Measurements from ENCODE around the gene CHCHD6.

CHCHD6 gene

GRCh38 chr3:126706631-126707030 is 2.6 kb downstream of the CHCHD6 start:
- no peak for DNase-seq

GRCh38 chr3:126711121-126711760 is 7.2 kb downstream of the CHCHD6 start:
- no peak for DNase-seq

GRCh38 chr3:126713199-126713598 is 9.2 kb downstream of the CHCHD6 start:
- no peak for DNase-seq

- DNase-seq = no peak
These were observed 10.3 kb downstream of the CHCHD6 start for GRCh38 chr3:126714276-126714900.

DNA sequence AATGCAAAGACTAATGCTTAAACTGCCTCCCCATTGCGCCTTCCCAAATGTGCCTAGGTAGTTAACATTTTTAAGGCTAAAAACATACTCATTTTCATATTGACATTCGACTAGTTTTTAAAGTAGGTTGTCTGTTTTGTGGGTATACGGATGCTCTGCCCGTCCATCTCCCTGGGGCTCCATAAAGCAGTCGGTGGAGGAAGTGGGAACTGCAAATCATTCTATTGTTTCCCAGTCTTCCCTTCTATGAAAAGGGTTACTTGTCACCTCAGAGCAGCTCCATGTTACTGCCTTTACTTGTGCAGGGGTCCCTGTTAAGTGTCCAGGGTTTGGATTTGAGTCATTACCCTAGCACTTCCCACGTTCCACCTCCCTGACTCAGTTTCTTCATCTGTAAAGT is 10.9 kb downstream of the CHCHD6 start:
- no peak for DNase-seq

DNA sequence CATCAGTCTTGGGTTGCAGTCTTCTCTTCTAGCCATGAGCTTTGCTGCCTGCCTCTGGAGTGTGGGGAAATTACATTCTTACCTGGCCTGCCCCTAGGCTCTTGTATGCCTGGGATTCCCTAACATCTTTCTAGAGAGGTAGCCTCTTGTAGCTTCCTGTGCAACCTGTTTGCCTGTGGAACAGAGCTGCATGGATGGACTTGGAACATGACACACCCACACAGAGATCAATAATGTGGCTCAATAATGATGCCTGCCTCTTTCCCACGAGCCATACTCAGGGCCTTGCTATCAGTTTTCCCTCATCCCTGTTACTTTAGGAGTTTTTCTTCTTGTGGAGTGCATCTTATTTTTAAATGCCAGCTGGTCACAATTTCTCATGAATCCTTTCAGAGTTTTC is 11.4 kb downstream of the CHCHD6 start:
- no peak for DNase-seq

GRCh38 chr3:126716057-126716456 is 12.0 kb downstream of the CHCHD6 start:
- DNase-seq = no peak

DNA sequence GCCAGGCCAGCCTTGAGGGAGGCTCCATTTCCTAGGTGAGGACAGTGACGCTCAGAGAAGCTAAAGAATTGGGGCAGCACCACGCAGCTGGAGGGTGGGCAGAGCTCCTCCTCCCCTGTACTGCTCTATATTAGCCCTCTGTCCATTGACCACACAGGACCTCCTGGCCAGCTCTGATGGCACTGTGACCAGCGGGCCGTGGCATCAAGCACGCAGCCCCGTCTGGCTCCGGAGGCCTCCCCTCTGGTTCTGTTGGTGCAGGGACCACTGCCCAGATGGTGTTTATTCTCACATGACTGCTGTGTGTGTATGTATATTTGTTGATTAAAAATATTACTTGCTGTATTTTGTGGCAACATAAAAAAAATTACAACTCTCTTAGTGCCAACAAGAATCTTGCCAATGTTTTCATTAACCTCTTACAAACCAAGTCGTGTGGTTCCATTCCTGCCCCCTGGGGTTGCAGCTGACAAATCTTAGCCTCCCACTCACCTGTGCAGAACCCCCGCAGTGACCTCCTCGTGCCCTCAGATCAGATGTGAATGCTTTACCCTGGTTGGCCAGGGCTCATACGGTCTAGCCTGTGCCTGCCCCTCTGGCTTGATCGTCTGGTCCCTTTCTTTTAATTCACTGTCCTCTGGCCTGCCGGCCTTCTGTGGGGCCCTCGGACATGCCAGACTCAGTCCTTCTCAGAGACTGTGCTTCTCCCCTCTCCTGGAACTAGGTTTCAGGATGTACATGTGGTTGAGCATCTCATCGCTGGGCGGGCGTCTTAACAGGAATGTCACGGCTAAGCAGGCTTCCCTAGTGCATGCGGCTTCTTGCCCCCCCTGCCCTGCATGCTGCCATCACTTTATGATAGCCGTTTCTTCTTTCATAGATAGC is 14.8 kb downstream of the CHCHD6 start:
- no peak for DNase-seq

GRCh38 chr3:126720596-126720995 is 16.6 kb downstream of the CHCHD6 start:
- no peak for DNase-seq

DNA sequence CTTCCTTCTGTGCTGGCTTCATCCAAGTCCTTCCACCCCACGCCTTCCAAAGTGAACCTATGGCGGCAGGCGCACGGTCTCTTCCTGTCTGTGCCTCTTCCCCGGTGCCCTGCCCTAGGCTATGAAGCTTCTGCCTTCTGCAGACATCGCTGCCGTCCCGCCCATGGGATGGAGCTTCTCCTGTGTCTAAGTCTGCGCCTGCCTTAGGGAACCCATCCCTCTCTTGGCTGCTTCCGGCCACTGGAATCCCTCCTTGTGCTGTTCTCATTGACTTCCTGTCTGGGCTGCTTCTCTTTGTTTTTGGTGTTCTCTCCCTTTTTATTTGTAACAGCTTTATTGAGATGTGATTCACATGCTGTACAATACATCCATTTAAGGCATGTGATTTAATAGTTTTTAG is 17.2 kb downstream of the CHCHD6 start:
- DNase-seq = no peak

- DNase-seq = no peak
These were observed 19.2 kb downstream of the CHCHD6 start for GRCh38 chr3:126723237-126723636.

GRCh38 chr3:126723801-126724200 is 19.8 kb downstream of the CHCHD6 start:
- DNase-seq = no peak

GRCh38 chr3:126728680-126729079 is 24.6 kb downstream of the CHCHD6 start:
- no peak for DNase-seq

DNA sequence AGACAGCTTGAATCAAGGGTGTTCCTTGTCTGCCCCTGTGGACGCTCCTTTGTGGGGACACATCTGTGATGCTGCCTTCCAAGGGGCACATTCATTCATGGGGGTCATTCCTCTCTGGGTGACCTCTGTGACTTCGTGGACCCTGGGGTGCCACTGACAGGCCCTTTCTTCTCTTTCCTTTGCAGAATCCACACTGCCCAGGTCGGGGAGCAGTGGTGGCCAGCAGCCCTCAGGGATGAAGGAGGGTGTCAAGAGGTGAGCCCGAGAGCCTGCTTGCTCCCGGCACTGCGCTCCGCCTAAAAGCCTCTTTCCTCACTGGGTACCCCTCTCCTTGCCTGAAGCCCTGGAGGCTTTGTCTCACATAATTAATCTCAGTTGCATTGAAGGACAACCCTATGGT is 26.3 kb downstream of the CHCHD6 start:
- no peak for DNase-seq

- DNase-seq = no peak
These were observed 27.0 kb downstream of the CHCHD6 start for GRCh38 chr3:126731044-126731443.

DNA sequence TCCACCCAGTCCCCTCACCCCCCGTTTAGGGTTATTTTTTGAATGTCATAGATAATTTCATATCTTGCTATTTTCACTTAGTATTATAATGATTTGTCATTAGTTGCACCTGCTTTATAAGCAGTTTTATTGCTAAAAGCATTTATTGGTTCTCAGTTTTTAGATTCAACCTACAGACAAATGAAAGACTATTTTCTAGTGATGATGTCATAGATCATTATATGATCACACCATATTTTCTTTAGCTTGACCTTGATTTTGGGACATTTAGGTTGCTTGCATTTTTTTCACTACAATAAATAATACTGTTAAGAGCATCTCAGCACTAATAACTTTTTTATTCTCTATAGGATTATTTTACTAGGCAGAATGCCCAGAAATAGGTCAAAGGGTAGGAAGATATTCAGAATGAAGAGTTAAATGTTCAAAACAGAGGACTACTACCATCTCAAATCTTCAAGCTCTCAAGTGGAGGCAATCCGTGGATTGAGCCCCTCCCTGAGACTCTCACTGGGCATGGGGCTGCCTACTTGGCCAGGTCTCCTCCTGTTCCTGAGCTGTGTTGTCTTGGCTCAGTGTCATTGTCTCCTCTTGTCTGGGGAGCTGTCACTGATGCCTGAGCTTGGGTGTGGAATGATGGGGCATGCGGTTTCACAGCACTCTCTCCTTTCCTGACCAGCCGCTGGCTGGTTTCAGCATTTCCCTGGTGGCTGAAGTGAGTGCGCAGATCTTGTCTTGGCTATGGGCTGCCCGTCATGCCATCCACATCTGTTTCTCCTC is 28.4 kb downstream of the CHCHD6 start:
- no peak for DNase-seq

DNA sequence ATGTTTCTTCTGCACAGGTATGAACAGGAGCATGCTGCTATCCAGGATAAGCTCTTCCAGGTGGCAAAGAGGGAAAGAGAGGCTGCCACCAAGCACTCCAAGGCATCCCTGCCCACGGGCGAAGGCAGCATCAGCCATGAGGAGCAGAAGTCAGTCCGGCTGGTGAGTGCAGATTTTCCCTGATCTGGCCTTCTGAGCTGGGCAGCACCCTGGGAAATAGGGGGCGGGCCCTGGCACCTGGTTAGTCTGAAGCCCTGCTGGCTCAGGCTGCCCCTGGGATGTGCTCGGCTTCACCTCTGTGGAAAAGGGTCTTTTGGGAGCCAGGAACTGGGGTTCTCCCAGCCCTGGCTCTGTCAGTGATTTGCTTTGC is 29.0 kb downstream of the CHCHD6 start:
- no peak for DNase-seq

DNA sequence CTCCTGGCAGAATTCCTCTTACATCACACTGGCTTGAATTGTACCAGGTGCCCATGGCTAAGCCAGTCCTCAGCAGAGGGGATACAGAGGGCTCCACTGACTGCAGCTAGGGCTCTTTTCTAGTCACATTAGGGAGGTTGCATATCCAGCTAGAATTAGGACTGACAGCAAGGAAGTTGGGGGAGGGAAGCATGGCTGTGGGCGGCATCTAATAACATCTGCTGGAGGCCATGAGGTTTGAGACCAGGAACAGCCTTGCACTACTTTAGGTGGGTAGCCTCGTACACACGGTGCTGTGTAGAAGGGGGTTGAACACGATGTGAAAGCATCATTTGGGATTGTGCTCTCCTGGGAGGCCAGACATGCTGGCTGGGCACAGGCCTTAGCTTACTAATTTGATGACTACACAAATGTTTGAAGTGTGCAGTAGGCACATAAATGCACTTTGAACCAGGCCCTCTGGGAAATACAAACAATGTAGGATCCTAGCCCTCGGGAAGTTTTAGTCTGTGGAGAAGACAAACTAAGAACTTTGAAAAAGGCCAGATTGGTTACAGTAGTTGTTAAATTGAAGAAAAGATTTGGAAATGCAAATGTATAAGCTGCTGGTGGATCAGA is 30.2 kb downstream of the CHCHD6 start:
- DNase-seq = no peak

DNA sequence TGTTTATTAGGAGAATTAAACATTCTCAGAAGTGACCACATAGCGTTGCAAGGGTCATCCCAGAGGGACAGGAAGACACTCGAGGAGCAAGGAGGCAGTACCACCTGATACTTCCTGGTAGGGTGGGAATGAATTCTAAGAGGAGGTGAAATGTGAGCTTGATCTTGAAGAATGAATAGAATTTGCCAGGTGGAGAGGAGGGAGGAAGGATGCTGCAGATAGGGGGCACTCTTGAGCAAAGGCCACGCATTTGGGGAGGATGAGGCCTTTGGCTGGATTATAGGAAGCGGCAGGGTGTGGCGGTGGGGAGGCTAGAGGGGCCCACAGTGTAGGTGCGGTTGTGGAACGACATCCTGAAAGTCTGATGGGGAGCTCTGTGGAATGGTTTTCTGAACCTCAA is 33.5 kb downstream of the CHCHD6 start:
- DNase-seq = no peak

DNA sequence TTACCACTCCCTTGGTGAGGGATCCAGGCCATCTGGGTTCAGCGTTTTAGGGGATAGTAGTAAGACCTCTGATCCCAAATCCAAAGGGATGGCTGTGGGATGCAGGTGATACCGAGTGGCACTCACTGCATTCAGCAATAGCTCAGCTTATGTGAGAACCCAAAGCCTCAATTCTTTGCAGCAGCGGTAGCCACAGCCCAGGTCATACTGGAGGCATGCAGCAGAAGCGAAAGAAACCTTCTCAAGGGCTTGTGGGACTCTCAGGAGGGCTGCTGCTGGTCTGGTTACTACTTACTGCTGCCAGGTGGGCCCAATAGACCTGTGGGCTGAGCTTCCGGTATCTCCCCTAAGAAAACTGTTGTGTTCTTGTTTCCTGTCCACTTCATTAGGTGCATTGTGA is 38.0 kb downstream of the CHCHD6 start:
- no peak for DNase-seq

- DNase-seq = no peak
These were observed 39.3 kb downstream of the CHCHD6 start for GRCh38 chr3:126743350-126743749.

- DNase-seq = no peak
These were observed 39.7 kb downstream of the CHCHD6 start for GRCh38 chr3:126743781-126744180.

Measured in midbrain (tissue), 1 donor.